H1 (cell line): ENCODE measurements around the gene CACNB4. TPM values are rescaled to one million over a fixed set of nuclear protein-coding genes. Genes with fewer than 3 reads are reported as not detected.

Experiments used
- CTCF ChIA-PET: fragments of 300-600 bp; sonication (Branson Sonifier 250); formaldehyde crosslinking; loops from one replicate; lab custom pipeline; 2021; ENCODE audit not compliant: partially characterized antibody; lab: Charles Lee
- POLR2A ChIA-PET: fragments of 300-600 bp; sonication (Branson Sonifier 250); formaldehyde crosslinking; loops from one replicate; lab custom pipeline; 2021; ENCODE audit warnings: inconsistent platforms; ENCODE audit not compliant: partially characterized antibody; lab: Charles Lee
- DNase-seq, 2 experiments: peaks; one replicate each; pipeline versions ENCODE4 v3.0.0 to v3.0.0-alpha.2; 2010 to 2022; ENCODE audit warnings: low spot score in 2 of 2, low read depth in 1 of 2, mixed read lengths in 1 of 2
- FAIRE-seq: peaks from 2 replicates; lab custom pipeline; 2011; peaks lifted over from hg19 to GRCh38; lab: Jason Lieb, UNC
- H2AFZ ChIP-seq: 2 replicates; pipeline ENCODE4 v1.8.1; 2012; ENCODE audit warnings: low read length, inconsistent platforms
- H2AK5ac ChIP-seq: 2 replicates; pipeline ENCODE4 v1.6.1; 2013; ENCODE audit warnings: low read depth, low read length
- H2BK120ac ChIP-seq: replicated peaks from 2 replicates; pipeline ENCODE3; 2013; ENCODE audit warnings: low read depth, low read length, inconsistent platforms
- H2BK12ac ChIP-seq: 2 replicates; pipeline ENCODE4 v1.6.1; 2013; ENCODE audit warnings: low read depth, low read length
- H2BK15ac ChIP-seq: 2 replicates; pipeline ENCODE4 v1.6.1; 2013; ENCODE audit warnings: low read length
- H2BK20ac ChIP-seq: 2 replicates; pipeline ENCODE4 v1.6.1; 2013; ENCODE audit warnings: low read length
- H2BK5ac ChIP-seq: 2 replicates; pipeline ENCODE4 v1.6.1; 2013; ENCODE audit warnings: low read depth, low read length
- H3K14ac ChIP-seq: 2 replicates; pipeline ENCODE4 v1.6.1; 2013; ENCODE audit warnings: inconsistent platforms; ENCODE audit not compliant: insufficient read length
- H3K18ac ChIP-seq: 2 replicates; pipeline ENCODE4 v1.6.1; 2013; ENCODE audit warnings: low read length; ENCODE audit errors: extremely low read depth
- H3K23ac ChIP-seq: 2 replicates; pipeline ENCODE4 v1.6.1; 2013; ENCODE audit warnings: inconsistent platforms; ENCODE audit not compliant: insufficient read length
- H3K23me2 ChIP-seq: 2 replicates; pipeline ENCODE4 v1.6.1; 2013; ENCODE audit warnings: low read depth, low read length
- H3K27ac ChIP-seq: 2 replicates; pipeline ENCODE4 v1.6.1; 2011; ENCODE audit warnings: low read depth, low read length, inconsistent platforms
- H3K27me3 ChIP-seq, 4 experiments: replicated peaks in 1 of 4; 1 replicate in 1 of 4; 2 replicates in 3 of 4; pipeline versions ENCODE4 v1.6.1 to v1.8.1; 2011 to 2013; ENCODE audit warnings: low read length in 3 of 4, mild to moderate bottlenecking in 3 of 4, inconsistent platforms in 2 of 4, mixed read lengths in 2 of 4, moderate library complexity in 1 of 4; ENCODE audit not compliant: control insufficient read depth in 3 of 4, insufficient read depth in 3 of 4; ENCODE audit errors: extremely low read depth in 1 of 4
- H3K36me3 ChIP-seq, 4 experiments: 2 replicates each; pipeline versions ENCODE4 v1.6.1 to v1.8.1; 2011 to 2013; ENCODE audit warnings: mild to moderate bottlenecking in 4 of 4, low read length in 3 of 4, moderate library complexity in 2 of 4, control low read depth in 1 of 4, inconsistent platforms in 1 of 4; ENCODE audit not compliant: insufficient read depth in 4 of 4, control insufficient read depth in 2 of 4
- H3K4ac ChIP-seq: replicated peaks from 2 replicates; pipeline ENCODE3; 2013; ENCODE audit warnings: low read length, low read depth, mixed read lengths, inconsistent platforms; ENCODE audit not compliant: insufficient read length
- H3K4me1 ChIP-seq, 4 experiments: replicated peaks in 1 of 4; 1 replicate in 1 of 4; 2 replicates in 3 of 4; pipeline versions ENCODE4 v1.6.1 to v1.8.1; 2011 to 2013; ENCODE audit warnings: low read length in 3 of 4, inconsistent platforms in 2 of 4, mixed read lengths in 1 of 4; ENCODE audit not compliant: insufficient read depth in 4 of 4, control insufficient read depth in 3 of 4
- H3K4me2 ChIP-seq, 2 experiments: 2 replicates each; pipeline versions ENCODE4 v1.6.1 to v1.8.1; 2011 to 2013; ENCODE audit warnings: low read depth in 2 of 2, low read length in 2 of 2, control low read depth in 1 of 2, inconsistent platforms in 1 of 2, mild to moderate bottlenecking in 1 of 2; ENCODE audit not compliant: insufficient read depth in 1 of 2
- H3K4me3 ChIP-seq, 4 experiments: fragments of 200-600, 300-600 bp in 1 of 4; sonication (generic), shearing (Covaris generic), sonication (Bioruptor Twin) in 1 of 4; 2 replicates each; pipeline versions ENCODE4 v1.5.1 to v1.8.1; 2011 to 2016; ENCODE audit warnings: low read length in 4 of 4, low read depth in 3 of 4, control low read depth in 2 of 4, inconsistent platforms in 2 of 4, mild to moderate bottlenecking in 2 of 4, mixed read lengths in 1 of 4, moderate library complexity in 1 of 4; ENCODE audit not compliant: insufficient read depth in 2 of 4; ENCODE audit errors: extremely low read depth in 1 of 4
- H3K56ac ChIP-seq: replicated peaks from 2 replicates; pipeline ENCODE3; 2013; ENCODE audit warnings: low read depth, mild to moderate bottlenecking, mixed read lengths, low read length, inconsistent platforms; ENCODE audit not compliant: insufficient read length
- H3K79me1 ChIP-seq: 2 replicates; pipeline ENCODE4 v1.6.1; 2013; ENCODE audit warnings: low read depth, low read length, control low read depth
- H3K79me2 ChIP-seq, 2 experiments: 2 replicates each; pipeline versions ENCODE4 v1.6.1 to v1.8.1; 2012 to 2013; ENCODE audit warnings: low read length in 2 of 2, mild to moderate bottlenecking in 2 of 2, inconsistent platforms in 1 of 2; ENCODE audit not compliant: insufficient read depth in 2 of 2, control insufficient read depth in 1 of 2
- H3K9ac ChIP-seq, 4 experiments: replicated peaks in 1 of 4; 1 replicate in 1 of 4; 2 replicates in 3 of 4; pipeline versions ENCODE4 v1.6.1 to v1.8.1; 2011 to 2013; ENCODE audit warnings: low read depth in 3 of 4, low read length in 3 of 4, control low read depth in 2 of 4, mild to moderate bottlenecking in 2 of 4, moderate library complexity in 2 of 4, inconsistent platforms in 1 of 4; ENCODE audit errors: extremely low read depth in 1 of 4
- H3K9me3 ChIP-seq, 2 experiments: 2 replicates each; pipeline versions ENCODE4 v1.6.1 to v1.8.1; 2012 to 2013; ENCODE audit warnings: mild to moderate bottlenecking in 2 of 2, moderate library complexity in 2 of 2, control low read depth in 1 of 2, inconsistent platforms in 1 of 2, low read depth in 1 of 2, low read length in 1 of 2, mixed read lengths in 1 of 2; ENCODE audit not compliant: insufficient read depth in 2 of 2
- H4K20me1 ChIP-seq, 2 experiments: replicated peaks in 1 of 2; 2 replicates each; pipeline versions ENCODE3 to v1.8.1; 2011 to 2013; ENCODE audit warnings: inconsistent platforms in 2 of 2, low read length in 2 of 2, mild to moderate bottlenecking in 1 of 2; ENCODE audit not compliant: insufficient read depth in 2 of 2, control insufficient read depth in 1 of 2
- H4K5ac ChIP-seq: 2 replicates; pipeline ENCODE4 v1.6.1; 2013; ENCODE audit warnings: low read length, low read depth, mixed read lengths, inconsistent platforms; ENCODE audit not compliant: insufficient read length
- H4K8ac ChIP-seq: 2 replicates; pipeline ENCODE4 v1.8.0; 2013; ENCODE audit warnings: mild to moderate bottlenecking, moderate library complexity, low read length, inconsistent platforms; ENCODE audit not compliant: insufficient read depth; ENCODE audit errors: extremely low read depth
- H4K91ac ChIP-seq: replicated peaks from 2 replicates; pipeline ENCODE3; 2013; ENCODE audit warnings: low read length, mixed read lengths, inconsistent platforms; ENCODE audit not compliant: insufficient read length
- ATF2 ChIP-seq: IDR thresholded peaks from 2 replicates; pipeline ENCODE4 v1.6.1; 2012; ENCODE audit warnings: low read length, inconsistent platforms
- MAFK ChIP-seq: IDR thresholded peaks from 2 replicates; pipeline ENCODE4 v1.6.1; 2012; ENCODE audit warnings: low read depth, mild to moderate bottlenecking, improper control_type of control experiment, low read length
- NRF1 ChIP-seq: IDR thresholded peaks from 2 replicates; pipeline ENCODE4 v1.6.1; 2011; ENCODE audit warnings: mild to moderate bottlenecking, low read depth, low read length, improper control_type of control experiment
- SIN3A ChIP-seq, 2 experiments: IDR thresholded peaks in 1 of 2; conservative IDR thresholded peaks in 1 of 2; 2 replicates each; pipeline ENCODE4 v1.6.1; 2011 to 2012; ENCODE audit warnings: low read length in 2 of 2, improper control_type of control experiment in 1 of 2, low read depth in 1 of 2, mild to moderate bottlenecking in 1 of 2
- SIX5 ChIP-seq: IDR thresholded peaks from 2 replicates; pipeline ENCODE4 v1.6.1; 2011; ENCODE audit warnings: mild to moderate bottlenecking, low read depth, low read length
- WGBS, 2 experiments: shearing (Covaris generic) in 1 of 2; methylation state at CpG; one replicate each; pipeline versions ENCODE4 v1.1.6 to v1.1.7; 2013 to 2015; ENCODE audit warnings: low lambda C conversion rate in 2 of 2, mixed read lengths in 2 of 2, inconsistent platforms in 1 of 2, low coverage in 1 of 2, missing lambda C conversion rate in 1 of 2; ENCODE audit not compliant: insufficient replicate concordance in 2 of 2, insufficient coverage in 1 of 2, insufficient read length in 1 of 2; ENCODE audit errors: extremely low coverage in 1 of 2, missing lambda C conversion rate in 1 of 2; 5-methylcytosine and 5-hydroxymethylcytosine counted together
- polyA plus RNA-seq, 7 experiments: library from polyadenylated mRNA; depleted of rRNA in 3 of 7; stranded (reverse) in 5 of 7; unstranded in 2 of 7; fragments of >200 nt in 5 of 7; fragments of 200-250 nt in 2 of 7; gene quantifications; 1 replicate in 5 of 7; 2 replicates in 1 of 7; 4 replicates in 1 of 7; pipeline versions ENCODE4 v1.2.1 to v1.2.3, GENCODE V29; 2011 to 2013; ENCODE audit warnings: missing spikeins in 2 of 7, mixed read lengths in 2 of 7
- total RNA-seq: library from RNA; stranded (reverse); fragmentation: NEBNext Ultra II Directional; extraction: Animal tissue kit (Norgen Biotek cat#: 25700); gene quantifications from 2 replicates; pipeline ENCODE4 v1.2.1, GENCODE V29; 2021

Gene CACNB4
- total and polyA plus RNA-seq, 2 of the 8 experiments (the other 6 are each of a cell fraction or from before 2014, with no cell fraction given): 2.0 to 4.0 TPM

GRCh38 chr2:151975460-151976414, 123.1 kb downstream of the CACNB4 start:
- no peaks in the 10 kb centered on the region for H3K36me3 ChIP-seq
- no peak overlapping the region for H3K14ac ChIP-seq
- H3K79me2 ChIP-seq: no peaks in the 10 kb centered on the region
- no peaks in the 10 kb centered on the region for H3K9me3 ChIP-seq
- TF ChIP-seq ATF2 (no peak), MAFK (no peak), SIN3A (conservative IDR thresholded peaks at IDR 0.05 in 1 of 2, IDR thresholded peaks at IDR 0.05 in 1 of 2; ENCODE audit: low read depth in 1 of 2, low read length in 2 of 2) (no peak), NRF1 (no peak), SIX5 (no peak)
- H2BK120ac ChIP-seq: no peak overlapping the region
- H3K27ac ChIP-seq: no peak overlapping the region
- WGBS, 2 experiments: 91% methylated on average over 15 of the region's 15 CpGs; no CpG with 5 or more reads in 1 of the 2 experiments
- H3K18ac ChIP-seq: no peak overlapping the region
- no peak overlapping the region for H2BK5ac ChIP-seq
- FAIRE-seq: no peak
- no peak overlapping the region for H2AK5ac ChIP-seq
- no peak overlapping the region for H3K56ac ChIP-seq
- no peak overlapping the region for H3K9ac ChIP-seq
- H4K8ac ChIP-seq: no peak overlapping the region
- no peak overlapping the region for H2BK20ac ChIP-seq
- H3K4me2 ChIP-seq: no peak overlapping the region
- no peak overlapping the region for H3K23ac ChIP-seq
- H4K5ac ChIP-seq: no peak overlapping the region
- no peak overlapping the region for H2AFZ ChIP-seq
- ChIA-PET POLR2A (interaction anchor here (0.7 kb wide), 1 partner anchor 11 kb away, joined by 3 read pairs; no protein-coding TSS in a partner anchor), CTCF (interaction anchor here (1.3 to 2.9 kb wide), 4 partner anchors 23 to 49 kb away, joined by 3 to 16 read pairs (median 9); no protein-coding TSS in a partner anchor)
- H3K4me1 ChIP-seq: peaks cover 0 to 5% (median 3%) of the 10 kb centered on the region in 4 experiments; a peak in 3 of 7 replicates
- H3K27me3 ChIP-seq: no peaks in the 10 kb centered on the region
- no peak overlapping the region for H2BK15ac ChIP-seq
- H4K91ac ChIP-seq: no peak overlapping the region
- DNase-seq: no peak
- no peak overlapping the region for H3K4ac ChIP-seq
- H3K23me2 ChIP-seq: no peaks in the 10 kb centered on the region
- no peak overlapping the region for H3K4me3 ChIP-seq
- H3K79me1 ChIP-seq: no peaks in the 10 kb centered on the region
- H4K20me1 ChIP-seq: no peaks in the 10 kb centered on the region
- H2BK12ac ChIP-seq: no peak overlapping the region
